HUES6 (cell line): ENCODE results near the gene TNS2.
"Not testable (repeated sequence)": the region's sequence is repeated elsewhere in the genome, so short reads cannot be mapped to it uniquely, and the experiment has no call there.

ENCODE experiments used
- H3K27ac ChIP-seq: 2 replicates; pipeline ENCODE4 v1.7.0; 2013; ENCODE audit warnings: low read depth, mild to moderate bottlenecking, low read length, inconsistent platforms
- H3K27me3 ChIP-seq: 2 replicates; pipeline ENCODE4 v1.6.1; 2013; ENCODE audit warnings: low read length; ENCODE audit not compliant: control insufficient read depth, insufficient read depth
- H3K36me3 ChIP-seq: 2 replicates; pipeline ENCODE4 v1.6.1; 2013; ENCODE audit warnings: low read length; ENCODE audit not compliant: control insufficient read depth, insufficient read depth
- H3K4me1 ChIP-seq: 2 replicates; pipeline ENCODE4 v1.6.1; 2013; ENCODE audit warnings: low read length; ENCODE audit not compliant: control insufficient read depth, insufficient read depth
- H3K4me3 ChIP-seq: 2 replicates; pipeline ENCODE4 v1.5.1; 2013; ENCODE audit warnings: low read depth, low read length
- H3K9ac ChIP-seq: one replicate; pipeline ENCODE4 v1.6.1; 2013; ENCODE audit warnings: mild to moderate bottlenecking, low read length
- H3K9me3 ChIP-seq: 2 replicates; pipeline ENCODE4 v1.6.1; 2013; ENCODE audit warnings: low read depth, low read length; ENCODE audit not compliant: control insufficient read depth, insufficient read depth

Gene TNS2

DNA sequence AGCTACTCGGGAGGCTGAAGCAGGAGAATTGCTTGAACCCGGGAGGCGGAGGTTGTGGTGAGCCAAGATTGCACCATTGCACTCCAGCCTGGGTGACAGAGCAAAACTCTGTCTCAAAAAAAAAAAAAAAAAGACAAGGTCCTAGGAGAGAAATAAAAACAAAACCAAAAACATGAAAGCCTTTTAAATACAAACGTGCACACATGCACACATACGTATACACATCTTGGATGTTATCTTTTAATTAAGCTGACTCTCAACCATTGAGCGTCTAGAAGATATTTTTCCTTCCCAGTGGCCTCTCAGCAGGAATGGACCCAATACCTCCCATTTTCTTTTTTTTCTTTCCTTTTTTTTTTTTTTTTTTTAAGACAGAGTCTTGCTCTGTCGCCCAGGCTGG lies 62.6 kb downstream of the TNS2 start:
- not testable (repeated sequence) for H3K4me1 ChIP-seq, H3K9ac ChIP-seq, H3K36me3 ChIP-seq, H3K27ac ChIP-seq, H3K4me3 ChIP-seq, H3K27me3 ChIP-seq, H3K9me3 ChIP-seq

DNA sequence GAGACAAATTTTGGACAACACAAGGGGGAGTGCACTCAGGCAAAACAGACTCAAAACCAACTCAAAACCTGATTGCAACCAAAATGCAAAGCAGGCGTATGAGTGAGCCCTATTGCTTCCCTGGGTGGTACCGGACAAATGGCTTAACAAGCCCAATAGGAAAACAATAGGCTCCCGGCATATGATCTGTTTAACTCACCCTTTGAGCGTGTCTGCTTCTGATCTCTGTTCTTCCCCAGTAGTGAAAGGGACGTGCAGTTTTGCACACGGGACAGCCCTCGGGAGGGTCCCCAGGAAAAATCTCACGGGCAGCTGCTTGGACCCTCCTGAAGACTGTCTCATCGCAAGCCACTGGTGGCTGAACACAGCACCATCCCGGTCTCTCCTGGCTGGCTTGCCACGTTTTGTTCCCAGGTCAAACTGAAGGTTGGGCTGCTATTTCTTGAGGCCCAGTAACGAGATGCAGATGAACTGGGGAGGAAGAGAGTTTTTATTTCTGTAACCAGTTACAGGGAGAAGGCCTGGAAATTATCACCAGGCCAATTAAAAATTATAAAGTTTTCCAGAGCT lies 63.4 kb downstream of the TNS2 start:
- H3K36me3 ChIP-seq: no peaks in the 10 kb centered on the region
- H3K27ac ChIP-seq: no peak overlapping the region
- no peak overlapping the region for H3K4me3 ChIP-seq
- H3K9ac ChIP-seq: no peak overlapping the region
- H3K27me3 ChIP-seq: no peaks in the 10 kb centered on the region
- no peaks in the 10 kb centered on the region for H3K4me1 ChIP-seq
- H3K9me3 ChIP-seq: 0 out of 2 replicates have a peak, but pooled peaks cover 3% of the 10 kb centered on the region

- Histone ChIP-seq H3K4me1 (no peaks in the 10 kb centered on the region), H3K9me3 (0 out of 2 replicates have a peak, but pooled peaks cover 3% of the 10 kb centered on the region), H3K9ac (no peak overlapping the region), H3K27me3 (no peaks in the 10 kb centered on the region), H3K27ac (no peak overlapping the region), H3K4me3 (no peak overlapping the region), H3K36me3 (no peaks in the 10 kb centered on the region)
Measured at GRCh38 chr12:53113951-53114350, 64.1 kb downstream of the TNS2 start.
